Smooth muscle cell (in vitro differentiated cells): ENCODE data around the gene SKAP2. TPM values are rescaled to one million over a fixed set of nuclear protein-coding genes. Genes with fewer than 3 reads are reported as not detected.

Source experiments
- DNase-seq: peaks from one replicate; lab custom pipeline; 2025; ENCODE audit not compliant: unreplicated experiment; lab: John Stamatoyannopoulos, UW
- H2AFZ ChIP-seq: fragments of 200-600 bp; sonication (generic); 2 replicates; pipeline ENCODE4 v1.6.0; 2016; ENCODE audit warnings: antibody characterized with exemption, low read depth, mild to moderate bottlenecking
- H3F3A ChIP-seq: fragments of 200-600 bp; sonication (generic); 2 replicates; pipeline ENCODE4 v1.6.0; 2017; ENCODE audit warnings: antibody characterized with exemption, low read depth
- H3K27ac ChIP-seq: fragments of 200-600 bp; sonication (generic); 2 replicates; pipeline ENCODE4 v1.5.1; 2016; ENCODE audit warnings: low read depth, mild to moderate bottlenecking
- H3K27me3 ChIP-seq: fragments of 200-600 bp; sonication (generic); 2 replicates; pipeline ENCODE4 v1.6.1; 2016; ENCODE audit warnings: low read depth, mild to moderate bottlenecking
- H3K36me3 ChIP-seq: fragments of 200-600 bp; sonication (generic); 2 replicates; pipeline ENCODE4 v1.5.1; 2016; ENCODE audit warnings: low read depth
- H3K4me1 ChIP-seq: fragments of 200-600 bp; sonication (generic); 2 replicates; pipeline ENCODE4 v1.5.1; 2016; ENCODE audit warnings: low read depth
- H3K4me2 ChIP-seq: fragments of 200-600 bp; sonication (generic); 2 replicates; pipeline ENCODE4 v1.6.0; 2016; ENCODE audit warnings: mild to moderate bottlenecking
- H3K4me3 ChIP-seq: fragments of 200-600 bp; sonication (generic); 2 replicates; pipeline ENCODE4 v1.5.1; 2016; ENCODE audit warnings: mild to moderate bottlenecking
- H3K79me2 ChIP-seq: fragments of 200-600 bp; sonication (generic); 2 replicates; pipeline ENCODE4 v1.6.0; 2016; ENCODE audit warnings: low read depth, mild to moderate bottlenecking
- H3K9ac ChIP-seq: fragments of 200-600 bp; sonication (generic); 2 replicates; pipeline ENCODE4 v1.6.0; 2016; ENCODE audit warnings: low read depth
- H3K9me3 ChIP-seq: fragments of 200-600 bp; sonication (generic); replicated peaks from 2 replicates; pipeline ENCODE4 v1.5.1; 2016; ENCODE audit warnings: low read depth
- H4K20me1 ChIP-seq: fragments of 200-600 bp; sonication (generic); 2 replicates; pipeline ENCODE4 v1.6.0; 2016; ENCODE audit warnings: low read depth
- WGBS: methylation state at CpG from one replicate; pipeline ENCODE4 v1.1.7; 2016; ENCODE audit warnings: low lambda C conversion rate; 5-methylcytosine and 5-hydroxymethylcytosine counted together
- polyA plus RNA-seq: library from polyadenylated mRNA; unstranded; fragments of >200 nt; fragmentation: Nextera tagmentation; extraction: Ambion mirVana; gene quantifications from 2 replicates; pipeline ENCODE4 v1.2.1, GENCODE V29; 2016
- total RNA-seq: library from RNA; depleted of rRNA; stranded (reverse); fragments of >200 nt; gene quantifications from 2 replicates; pipeline ENCODE4 v1.2.3, GENCODE V29; 2014
- TF ChIP-seq, protein P1 (sequence below): fragments of 200-600 bp; sonication (generic); IDR thresholded peaks from 2 replicates; pipeline ENCODE4 v1.5.1; 2017; ENCODE audit warnings: borderline replicate concordance, mild to moderate bottlenecking, antibody characterized with exemption; ENCODE audit not compliant: insufficient read depth, poor library complexity, severe bottlenecking

SKAP2 gene
- total and polyA plus RNA-seq, 2 experiments from 2014 or later = 7.7 to 14.8 TPM

DNA sequence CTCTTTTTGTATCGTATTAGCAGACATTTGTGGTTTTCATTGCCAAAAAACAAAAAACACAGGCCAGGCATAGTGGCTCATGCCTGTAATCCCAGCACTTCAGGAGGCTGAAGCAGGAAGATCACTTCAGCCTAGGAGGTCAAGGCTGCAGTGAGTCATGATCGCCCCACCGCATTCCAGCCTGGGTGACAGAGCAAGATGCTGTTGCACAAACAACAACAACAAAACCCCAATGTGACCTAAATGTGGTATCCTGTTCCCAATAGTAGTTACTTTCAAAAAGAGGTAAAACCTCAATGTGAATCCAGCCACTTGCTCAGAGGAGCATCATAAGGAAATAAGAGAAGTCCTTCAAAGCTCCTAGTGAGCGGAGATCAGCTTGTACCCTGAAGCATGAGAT lies 45.8 kb upstream of the SKAP2 start:
- Histone ChIP-seq H3F3A (no peaks in the 10 kb centered on the region), H2AFZ (no peak overlapping the region), H3K9me3 (no peaks in the 10 kb centered on the region), H3K27me3 (no peaks in the 10 kb centered on the region), H3K4me3 (no peak overlapping the region), H3K4me2 (no peak overlapping the region), H3K36me3 (no peaks in the 10 kb centered on the region), H3K27ac (no peak overlapping the region), H4K20me1 (no peaks in the 10 kb centered on the region), H3K9ac (no peak overlapping the region), H3K79me2 (no peaks in the 10 kb centered on the region), H3K4me1 (no peaks in the 10 kb centered on the region)
- DNase-seq = no peak
- TF ChIP-seq, protein P1, sequence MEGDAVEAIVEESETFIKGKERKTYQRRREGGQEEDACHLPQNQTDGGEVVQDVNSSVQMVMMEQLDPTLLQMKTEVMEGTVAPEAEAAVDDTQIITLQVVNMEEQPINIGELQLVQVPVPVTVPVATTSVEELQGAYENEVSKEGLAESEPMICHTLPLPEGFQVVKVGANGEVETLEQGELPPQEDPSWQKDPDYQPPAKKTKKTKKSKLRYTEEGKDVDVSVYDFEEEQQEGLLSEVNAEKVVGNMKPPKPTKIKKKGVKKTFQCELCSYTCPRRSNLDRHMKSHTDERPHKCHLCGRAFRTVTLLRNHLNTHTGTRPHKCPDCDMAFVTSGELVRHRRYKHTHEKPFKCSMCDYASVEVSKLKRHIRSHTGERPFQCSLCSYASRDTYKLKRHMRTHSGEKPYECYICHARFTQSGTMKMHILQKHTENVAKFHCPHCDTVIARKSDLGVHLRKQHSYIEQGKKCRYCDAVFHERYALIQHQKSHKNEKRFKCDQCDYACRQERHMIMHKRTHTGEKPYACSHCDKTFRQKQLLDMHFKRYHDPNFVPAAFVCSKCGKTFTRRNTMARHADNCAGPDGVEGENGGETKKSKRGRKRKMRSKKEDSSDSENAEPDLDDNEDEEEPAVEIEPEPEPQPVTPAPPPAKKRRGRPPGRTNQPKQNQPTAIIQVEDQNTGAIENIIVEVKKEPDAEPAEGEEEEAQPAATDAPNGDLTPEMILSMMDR = no peak
- 25% methylated on average over 4 of the region's 4 CpGs for WGBS

DNA sequence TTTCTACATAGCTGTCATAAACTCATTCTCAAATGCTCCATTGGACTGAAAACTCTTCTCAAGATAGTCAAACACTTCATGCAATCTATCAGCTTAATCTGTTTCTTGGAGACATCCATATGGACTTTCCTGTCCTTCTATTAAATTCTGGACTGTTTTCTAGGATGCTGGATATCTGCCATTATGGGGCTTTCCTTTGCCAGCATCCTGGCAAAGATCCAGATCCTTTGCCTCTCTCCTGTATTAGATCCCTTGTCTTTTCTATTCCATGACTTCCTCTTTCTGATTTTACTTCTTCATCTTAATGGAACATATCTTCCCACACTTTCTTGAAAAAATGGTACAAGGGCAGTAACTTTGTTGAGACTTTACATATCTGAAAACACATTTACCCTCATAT lies 35.9 kb upstream of the SKAP2 start:
- Histone ChIP-seq H3K9ac (no peak overlapping the region), H2AFZ (no peak overlapping the region), H3K4me1 (no peaks in the 10 kb centered on the region), H3F3A (no peaks in the 10 kb centered on the region), H3K4me3 (no peak overlapping the region), H3K9me3 (no peaks in the 10 kb centered on the region), H3K79me2 (no peaks in the 10 kb centered on the region), H3K27me3 (peaks cover 14% of the 10 kb centered on the region), H3K36me3 (no peaks in the 10 kb centered on the region), H3K27ac (no peak overlapping the region), H4K20me1 (no peaks in the 10 kb centered on the region), H3K4me2 (no peak overlapping the region)
- no peak for DNase-seq
- TF ChIP-seq, protein P1 = no peak

DNA sequence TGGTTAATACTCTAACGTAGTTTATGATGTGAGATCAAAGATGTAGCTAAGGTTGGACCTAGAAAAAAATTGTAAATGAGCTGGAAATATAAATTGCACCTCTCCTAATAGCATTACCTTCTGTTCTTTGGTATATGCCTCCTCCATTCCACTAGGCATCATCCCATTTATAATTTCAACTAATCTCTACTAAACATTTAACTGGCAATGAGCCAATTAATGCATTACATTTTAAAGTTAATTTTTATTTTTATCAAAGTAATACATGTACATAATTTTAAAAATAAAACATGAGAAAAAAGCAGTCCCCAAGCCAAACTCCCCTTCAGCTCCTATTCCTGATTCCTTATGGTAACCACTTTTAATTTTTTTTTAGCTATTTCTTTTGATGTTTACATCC lies 35.1 kb upstream of the SKAP2 start:
- TF ChIP-seq, protein P1 = no peak
- Histone ChIP-seq H3K4me2 (no peak overlapping the region), H3K9ac (no peak overlapping the region), H3K9me3 (no peaks in the 10 kb centered on the region), H3K36me3 (no peaks in the 10 kb centered on the region), H4K20me1 (no peaks in the 10 kb centered on the region), H3K79me2 (no peaks in the 10 kb centered on the region), H3F3A (no peaks in the 10 kb centered on the region), H3K4me1 (no peaks in the 10 kb centered on the region), H3K4me3 (no peak overlapping the region), H2AFZ (no peak overlapping the region), H3K27me3 (peaks cover 20% of the 10 kb centered on the region), H3K27ac (no peak overlapping the region)
- 93% methylated on average over 1 of the region's 1 CpG for WGBS
- no peak for DNase-seq

DNA sequence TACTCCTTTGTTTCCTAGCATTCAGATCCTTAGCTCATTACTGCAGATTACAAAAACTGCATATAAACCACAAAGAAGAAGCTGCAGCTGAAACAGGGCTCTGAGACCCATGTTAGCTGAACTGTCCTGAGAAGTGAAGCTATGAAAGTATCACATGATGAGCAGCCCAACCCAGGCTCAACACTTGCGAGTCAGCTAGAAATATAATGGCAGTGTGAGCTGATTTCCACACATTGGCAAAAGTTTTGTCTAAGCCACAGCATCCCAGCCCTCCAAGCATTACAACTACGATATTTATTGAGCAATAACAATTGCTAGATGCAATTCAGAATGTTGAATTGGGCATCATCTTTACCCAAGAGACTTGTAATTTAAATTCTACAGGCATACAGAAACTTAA lies 34.5 kb upstream of the SKAP2 start:
- H3K4me1 ChIP-seq = no peaks in the 10 kb centered on the region
- H3K4me3 ChIP-seq = no peak overlapping the region
- no peaks in the 10 kb centered on the region for H3K79me2 ChIP-seq
- TF ChIP-seq, protein P1 = no peak
- no peaks in the 10 kb centered on the region for H3F3A ChIP-seq
- no peak overlapping the region for H3K9ac ChIP-seq
- no peaks in the 10 kb centered on the region for H3K36me3 ChIP-seq
- H3K27me3 ChIP-seq = peaks cover 25% of the 10 kb centered on the region
- no peak overlapping the region for H3K4me2 ChIP-seq
- no peak for DNase-seq
- WGBS = 91% methylated on average over 2 of the region's 2 CpGs
- no peaks in the 10 kb centered on the region for H4K20me1 ChIP-seq
- no peak overlapping the region for H2AFZ ChIP-seq
- H3K9me3 ChIP-seq = no peaks in the 10 kb centered on the region
- no peak overlapping the region for H3K27ac ChIP-seq
